ENCODE measurements around the gene FCGBP. TPM values are rescaled to one million over a fixed set of nuclear protein-coding genes. Genes with fewer than 3 reads are reported as not detected.

The FCGBP gene
- total RNA-seq, 1 experiment from 2014 or later, result 5.7 TPM

GRCh38 chr19:39969266-39969665, 34.8 kb upstream of the FCGBP start:
- no peak for TF ChIP-seq EGR1 (IDR thresholded peaks at IDR 0.05; ENCODE audit: low read depth)
- TF ChIP-seq CEBPB (IDR thresholded peaks at IDR 0.05; ENCODE audit: low read depth), result no peak
- no peak for TF ChIP-seq ATF3 (IDR thresholded peaks at IDR 0.05)
- no peak for TF ChIP-seq ZBTB33 (IDR thresholded peaks at IDR 0.05; ENCODE audit: extremely low read depth, insufficient replicate concordance, low read length)
- no peak for TF ChIP-seq ZFX (IDR thresholded peaks at IDR 0.05)
- TF ChIP-seq CBX3 (IDR thresholded peaks at IDR 0.05; ENCODE audit: low read depth), result no peak
- no peak for TF ChIP-seq SRF (IDR thresholded peaks at IDR 0.05; ENCODE audit: low read depth)
- TF ChIP-seq ELF1 (IDR thresholded peaks at IDR 0.05; ENCODE audit: borderline replicate concordance, low read depth), result no peak
- TF ChIP-seq RAD21 (IDR thresholded peaks at IDR 0.05; ENCODE audit: low read depth), result no peak
- no peak for TF ChIP-seq CTCF (IDR thresholded peaks at IDR 0.05 in 2 of 3, conservative IDR thresholded peaks at IDR 0.05 in 1 of 3; ENCODE audit: borderline replicate concordance in 1 of 3, insufficient read depth in 1 of 3, low read depth in 2 of 3, low read length in 2 of 3)
- no peak for TF ChIP-seq JUND (IDR thresholded peaks at IDR 0.05)
- TF ChIP-seq SP1 (IDR thresholded peaks at IDR 0.05; ENCODE audit: low read depth), result no peak
- no peak for TF ChIP-seq POLR2AphosphoS5 (IDR thresholded peaks at IDR 0.05; ENCODE audit: low read depth, low read length)
- TF ChIP-seq ZNF274 (IDR thresholded peaks at IDR 0.05; ENCODE audit: low read depth, low read length), result no peak
- TF ChIP-seq TCF7L2 (IDR thresholded peaks at IDR 0.05; ENCODE audit: borderline replicate concordance, extremely low read depth, insufficient read depth, insufficient read length), result no peak
- TF ChIP-seq YY1 (IDR thresholded peaks at IDR 0.05; ENCODE audit: extremely low read depth, insufficient replicate concordance, low read depth, low read length), result no peak
- no peak for TF ChIP-seq FOSL1 (IDR thresholded peaks at IDR 0.05; ENCODE audit: low read depth)
- TF ChIP-seq EZH2 (IDR thresholded peaks at IDR 0.05), result no peak
- Histone ChIP-seq H3K4me2 (ENCODE audit: low read length) (peak overlapping the region; percentile 99), H3K4me3 (replicated peaks in 1 of 2; ENCODE audit: low read depth in 1 of 2, low read length in 2 of 2) (peak overlapping the region; percentile 62 to 100; a peak in 3 of 4 replicates), H3K36me3 (ENCODE audit: control insufficient read depth in 1 of 2, insufficient read depth in 2 of 2, low read length in 2 of 2) (peaks cover 16 to 19% of the 10 kb centered on the region in 2 experiments; a peak in 3 of 4 replicates), H3K27ac (ENCODE audit: low read depth, low read length) (peak overlapping the region; percentile 82), H3K4me1 (ENCODE audit: control insufficient read depth in 1 of 2, insufficient read depth in 2 of 2, low read length in 2 of 2) (peaks cover 6 to 18% of the 10 kb centered on the region in 2 experiments), H3K9ac (ENCODE audit: low read length) (peak overlapping the region; percentile 99), H2AFZ (ENCODE audit: low read depth, low read length, poor library complexity, severe bottlenecking) (no peak overlapping the region), H3K79me2 (ENCODE audit: insufficient read depth, low read length) (peaks cover 49% of the 10 kb centered on the region), H3K9me3 (ENCODE audit: control insufficient read depth in 1 of 2, insufficient read depth in 1 of 2, low read depth in 1 of 2, low read length in 2 of 2) (no peaks in the 10 kb centered on the region), H3K27me3 (ENCODE audit: insufficient read depth, low read length) (no peaks in the 10 kb centered on the region), H3K9me2 (ENCODE audit: insufficient read depth) (no peaks in the 10 kb centered on the region), H4K20me1 (ENCODE audit: insufficient read depth) (no peaks in the 10 kb centered on the region)
- intact Hi-C loops (cut with micrococcal nuclease), result no loop called here
- ChIA-PET POLR2A (no interaction called here), CTCF (interaction anchor here (0.9 kb wide), 1 partner anchor 176 kb away, joined by 3 read pairs; no protein-coding TSS in a partner anchor), RAD21 (ENCODE audit: low non-redundant PET in 1 of 2, low total read pairs in 2 of 2, uncharacterized antibody in 2 of 2, unreplicated experiment in 2 of 2) (no interaction called here)
- ATAC-seq, result no peak
- DNase-seq (ENCODE audit: low read depth, low spot score), result no peak
- BruUV-seq (replicated peaks), result no TSS peak

Measured in HCT116 (cell line).